ENCODE measurements around the gene C2CD4B.

DNA sequence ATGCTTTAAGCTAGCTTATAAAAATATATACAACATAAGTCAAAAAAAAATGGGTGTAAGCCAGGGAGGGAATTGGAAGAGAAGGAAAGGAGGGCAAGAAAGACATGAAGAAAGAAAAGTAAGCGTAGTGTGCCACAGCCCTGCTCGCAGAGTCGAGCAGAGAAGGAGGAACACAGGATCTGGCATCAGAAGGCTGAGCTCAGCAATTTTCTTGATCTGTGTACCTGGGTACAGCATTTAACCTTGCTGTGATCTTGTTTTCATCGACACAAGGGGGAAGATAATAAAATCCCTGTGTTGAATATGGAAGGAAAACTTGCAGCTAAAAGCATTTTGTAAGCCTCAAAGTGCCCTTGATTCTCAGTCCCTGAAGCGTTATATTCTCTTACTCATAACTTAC lies 23.7 kb upstream of the C2CD4B start:
- TF ChIP-seq POLR2AphosphoS5 (IDR thresholded peaks at IDR 0.05) (no peak), POLR2A (IDR thresholded peaks at IDR 0.05) (no peak), EP300 (IDR thresholded peaks at IDR 0.05) (no peak)
- TF ChIP-seq, protein P1, sequence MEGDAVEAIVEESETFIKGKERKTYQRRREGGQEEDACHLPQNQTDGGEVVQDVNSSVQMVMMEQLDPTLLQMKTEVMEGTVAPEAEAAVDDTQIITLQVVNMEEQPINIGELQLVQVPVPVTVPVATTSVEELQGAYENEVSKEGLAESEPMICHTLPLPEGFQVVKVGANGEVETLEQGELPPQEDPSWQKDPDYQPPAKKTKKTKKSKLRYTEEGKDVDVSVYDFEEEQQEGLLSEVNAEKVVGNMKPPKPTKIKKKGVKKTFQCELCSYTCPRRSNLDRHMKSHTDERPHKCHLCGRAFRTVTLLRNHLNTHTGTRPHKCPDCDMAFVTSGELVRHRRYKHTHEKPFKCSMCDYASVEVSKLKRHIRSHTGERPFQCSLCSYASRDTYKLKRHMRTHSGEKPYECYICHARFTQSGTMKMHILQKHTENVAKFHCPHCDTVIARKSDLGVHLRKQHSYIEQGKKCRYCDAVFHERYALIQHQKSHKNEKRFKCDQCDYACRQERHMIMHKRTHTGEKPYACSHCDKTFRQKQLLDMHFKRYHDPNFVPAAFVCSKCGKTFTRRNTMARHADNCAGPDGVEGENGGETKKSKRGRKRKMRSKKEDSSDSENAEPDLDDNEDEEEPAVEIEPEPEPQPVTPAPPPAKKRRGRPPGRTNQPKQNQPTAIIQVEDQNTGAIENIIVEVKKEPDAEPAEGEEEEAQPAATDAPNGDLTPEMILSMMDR (IDR thresholded peaks at IDR 0.05), result no peak

All from stomach (tissue), 4 donors.